SW 1271 (cell line): ENCODE data around the gene MYRFL.

ENCODE experiments used
- DNase-seq, 2 experiments: peaks; one replicate each; lab custom pipeline; 2025; lab: John Stamatoyannopoulos, UW

MYRFL gene

GRCh38 chr12:69897744-69898143, 72.7 kb downstream of the MYRFL start:
- no peak for DNase-seq

- DNase-seq, result no peak
These were observed 73.2 kb downstream of the MYRFL start for GRCh38 chr12:69898236-69898635.

DNA sequence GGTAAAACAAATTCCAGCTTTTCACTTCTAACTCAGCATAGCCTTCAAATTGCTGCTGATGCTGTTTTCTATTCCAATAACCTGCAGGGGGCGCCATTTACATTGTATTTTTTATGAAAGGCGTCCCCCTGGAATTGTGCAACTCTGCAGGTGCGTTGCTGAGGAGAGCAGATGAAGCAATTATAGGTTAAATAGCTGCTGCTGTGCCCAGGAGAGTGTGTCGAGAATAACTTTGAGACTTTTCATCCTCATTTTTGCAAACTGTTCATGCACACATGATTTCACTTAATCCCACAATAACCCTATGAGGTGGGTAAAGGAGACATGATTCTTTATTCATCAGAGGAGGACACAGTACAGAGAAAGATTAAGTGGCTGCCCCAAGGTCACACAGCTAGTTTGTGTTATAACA, 75.7 kb downstream of the MYRFL start:
- peak; percentile 28 to 65 for DNase-seq

GRCh38 chr12:69901221-69901905, 76.3 kb downstream of the MYRFL start:
- no peak for DNase-seq

DNA sequence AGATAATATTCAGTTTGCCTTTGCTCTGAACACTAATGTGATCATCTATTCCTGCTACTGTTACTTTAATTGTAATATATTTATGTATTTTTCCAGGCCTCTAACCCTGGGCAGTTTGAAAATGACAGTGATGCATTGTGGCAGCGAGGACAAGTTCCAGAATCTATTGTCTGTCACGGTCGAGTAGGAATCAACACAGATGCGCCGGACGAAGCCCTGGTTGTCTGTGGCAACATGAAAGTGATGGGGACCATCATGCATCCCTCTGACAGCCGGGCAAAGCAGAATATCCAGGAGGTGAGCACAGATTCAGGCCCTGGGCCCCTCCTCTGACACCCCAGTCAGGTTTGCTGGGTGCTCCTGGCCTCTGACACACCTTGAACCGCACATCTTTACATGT, 78.5 kb downstream of the MYRFL start:
- no peak for DNase-seq

GRCh38 chr12:69904777-69905176, 79.8 kb downstream of the MYRFL start:
- no peak for DNase-seq

GRCh38 chr12:69905801-69906200, 80.8 kb downstream of the MYRFL start:
- DNase-seq, result no peak

- DNase-seq, result no peak
These were observed 81.6 kb downstream of the MYRFL start for GRCh38 chr12:69906411-69907216.

DNA sequence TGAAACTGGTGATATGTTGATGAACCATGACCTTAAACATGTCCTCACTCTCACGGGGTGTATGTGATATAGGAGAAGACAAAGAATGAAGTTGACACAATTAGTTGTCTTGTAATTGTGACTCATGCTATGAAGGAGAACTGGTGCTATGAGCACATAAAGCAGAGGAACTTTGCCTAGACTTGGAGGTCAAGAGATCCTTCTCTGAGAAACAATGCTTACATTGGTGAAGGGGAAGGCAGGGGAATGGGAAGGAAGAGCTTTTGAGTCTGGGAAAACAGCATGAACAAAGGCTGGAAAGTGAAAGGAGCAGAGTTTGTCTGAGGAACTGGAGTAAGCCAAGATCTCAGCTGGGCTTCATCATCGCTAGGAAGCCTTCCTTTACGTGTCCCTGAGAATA, 83.2 kb downstream of the MYRFL start:
- no peak for DNase-seq

GRCh38 chr12:69910694-69911093, 85.7 kb downstream of the MYRFL start:
- DNase-seq, result no peak

DNA sequence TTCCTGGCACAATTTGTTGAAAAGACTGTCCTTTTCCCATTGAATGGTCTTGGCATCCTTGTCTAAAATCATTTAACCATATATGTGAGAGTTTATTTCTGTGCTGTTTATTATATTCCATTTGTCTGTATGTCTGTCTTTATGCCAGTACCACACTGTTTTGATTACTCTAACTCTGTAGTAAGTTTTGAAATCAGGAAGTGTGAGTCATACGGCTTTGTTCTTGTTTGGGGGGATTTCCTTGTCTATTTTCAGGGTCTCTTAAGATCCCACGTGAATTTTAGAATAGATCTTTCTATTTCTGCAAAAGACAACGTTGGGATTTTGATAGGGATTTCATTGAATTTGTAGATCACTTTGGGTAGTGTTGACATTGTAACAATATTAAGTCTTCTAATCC, 88.5 kb downstream of the MYRFL start:
- no peak for DNase-seq

GRCh38 chr12:69915964-69916363, 90.9 kb downstream of the MYRFL start:
- no peak for DNase-seq

DNA sequence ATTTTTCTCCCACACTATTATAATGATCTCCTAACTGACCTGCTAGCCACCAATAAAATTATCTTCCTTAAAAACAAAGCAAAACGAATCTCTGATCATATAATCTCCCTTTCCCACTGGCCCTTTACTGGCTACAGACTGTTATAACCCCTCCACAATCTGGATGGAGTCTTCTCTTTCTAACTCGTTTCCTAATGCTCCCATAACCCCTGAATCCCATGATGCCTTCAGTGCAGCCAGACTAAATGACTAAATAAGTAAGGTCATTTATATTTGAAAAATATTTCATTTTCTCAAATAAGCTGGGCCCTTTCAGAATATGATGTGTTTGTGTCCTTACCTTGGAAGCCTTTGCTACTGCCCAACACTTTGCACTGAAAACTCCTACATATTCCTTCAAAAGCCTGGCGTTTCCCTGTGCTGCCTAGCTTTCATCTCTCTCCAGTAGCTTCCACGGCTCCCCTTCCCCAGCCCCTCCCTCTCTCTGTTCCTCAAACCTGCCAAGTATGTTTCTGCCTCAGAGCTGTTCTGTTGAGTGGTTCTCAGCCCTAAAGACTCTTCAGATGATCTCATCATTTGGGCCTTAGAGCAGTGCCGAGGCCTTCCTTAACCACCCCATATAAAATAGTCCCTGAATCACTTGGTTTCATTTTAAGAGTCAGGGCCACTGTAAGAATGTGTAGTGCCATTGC, 91.7 kb downstream of the MYRFL start:
- DNase-seq, result no peak

DNA sequence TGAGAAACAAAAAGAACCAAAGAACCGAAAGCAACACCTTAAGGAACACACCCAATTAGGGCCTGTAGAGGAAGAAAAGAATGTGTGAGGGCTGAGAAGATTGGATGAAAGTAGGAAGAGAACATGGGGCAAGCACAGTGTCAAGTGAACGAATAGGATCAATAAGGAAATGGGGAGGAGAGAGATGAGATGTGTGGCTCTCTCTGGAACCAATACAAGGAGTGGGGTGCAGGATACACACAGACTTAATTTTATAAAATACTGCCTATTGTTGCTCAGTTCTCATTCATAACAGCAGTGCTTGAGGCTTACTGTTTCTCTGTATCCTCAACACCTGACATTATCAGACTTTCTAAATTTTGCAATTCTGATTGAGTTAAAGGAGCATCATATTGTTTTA, 93.3 kb downstream of the MYRFL start:
- DNase-seq, result no peak

DNA sequence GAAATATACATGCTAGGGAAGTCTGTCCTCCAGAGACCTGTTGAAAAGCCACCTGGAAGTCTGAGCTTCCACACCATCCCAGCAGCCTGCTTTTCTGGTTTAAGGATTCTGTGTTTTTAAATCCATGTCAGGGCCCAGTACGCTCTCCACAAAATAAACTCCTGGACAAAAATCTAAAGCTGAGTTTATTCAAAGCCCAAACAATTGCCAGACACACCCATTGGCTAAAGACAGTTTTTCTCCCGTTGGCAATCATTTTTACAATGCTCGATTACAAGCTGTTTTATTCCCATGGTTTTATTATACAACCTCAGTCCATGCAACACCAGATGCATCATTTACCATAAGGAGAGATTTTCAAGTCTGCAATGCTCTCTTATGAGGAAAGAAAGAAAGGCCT, 94.5 kb downstream of the MYRFL start:
- DNase-seq, result no peak

DNA sequence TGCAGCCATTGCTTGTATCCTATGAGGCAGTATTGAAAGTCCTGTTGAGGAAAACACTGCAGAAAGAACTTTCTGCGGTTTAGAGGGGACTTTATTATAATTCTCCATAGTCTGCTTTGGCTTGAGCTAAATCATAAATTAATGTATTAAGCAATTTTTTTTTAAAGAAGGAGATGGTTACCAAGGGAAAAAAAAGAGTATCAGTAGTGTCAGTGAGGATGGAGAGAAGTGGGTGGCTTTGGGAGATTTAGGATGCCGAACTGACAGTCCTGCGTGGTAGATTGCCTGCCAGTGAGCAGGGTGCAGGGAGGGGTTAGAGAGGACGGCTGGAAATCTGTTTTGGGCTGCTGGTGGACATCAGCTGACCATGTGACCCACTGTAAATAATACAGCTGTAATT, 96.8 kb downstream of the MYRFL start:
- DNase-seq, result no peak

DNA sequence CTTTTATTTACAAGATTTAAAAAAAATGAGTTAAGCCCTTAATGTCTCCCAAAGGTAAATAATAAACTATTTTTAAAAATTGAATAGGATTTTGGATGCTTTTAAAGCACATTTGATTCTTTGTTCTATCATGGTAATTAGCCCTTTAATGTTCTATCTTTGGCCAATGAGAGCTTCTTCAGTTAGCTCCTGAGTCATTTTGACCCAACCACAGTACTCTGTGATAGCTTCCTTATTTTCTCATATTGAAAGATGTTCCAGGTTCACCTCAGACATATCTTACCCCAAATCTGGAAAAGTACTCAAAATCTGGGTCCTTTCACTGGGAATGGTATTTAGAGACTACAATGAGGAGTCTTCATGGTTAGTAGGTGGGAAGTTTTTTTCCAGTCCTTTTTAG, 98.0 kb downstream of the MYRFL start:
- no peak for DNase-seq

DNA sequence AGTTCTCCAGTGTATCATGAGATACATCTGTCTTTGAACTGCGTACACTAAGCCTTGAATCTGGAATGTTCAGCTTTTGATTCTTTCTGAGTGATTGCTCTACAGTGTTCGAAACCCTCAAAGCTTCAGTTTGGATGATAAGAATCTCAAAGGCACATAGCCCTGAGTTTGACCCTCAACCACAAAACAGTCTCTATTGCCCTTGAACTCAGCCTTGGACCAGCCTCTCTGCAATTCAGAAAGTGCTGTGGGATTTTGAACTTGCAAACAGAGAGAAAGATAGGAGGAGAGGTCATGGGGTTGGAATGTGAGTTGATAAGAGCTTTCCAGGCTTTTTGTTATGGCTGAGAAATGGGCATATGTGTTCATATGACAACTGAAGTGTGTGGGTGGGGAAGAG, 100.3 kb downstream of the MYRFL start:
- DNase-seq, result no peak

DNA sequence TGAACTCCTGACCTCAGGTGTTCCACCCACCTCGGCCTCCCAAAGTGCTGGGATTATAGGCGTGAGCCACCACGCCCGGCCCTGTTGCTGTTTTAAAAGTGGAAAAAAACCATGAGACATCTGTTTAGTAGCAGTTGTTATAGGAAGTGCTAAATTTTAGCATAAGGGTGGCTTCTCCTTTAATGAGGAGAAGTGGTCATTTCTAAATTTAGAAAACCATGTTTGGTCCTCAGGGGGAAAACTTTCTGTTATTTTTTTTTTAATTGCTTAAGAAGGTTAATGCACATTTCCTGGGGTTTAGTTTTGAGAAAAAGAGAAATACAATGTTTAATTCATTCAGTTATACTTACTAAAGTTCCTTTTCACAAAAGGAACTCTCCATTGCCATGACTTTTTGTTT, 102.1 kb downstream of the MYRFL start:
- DNase-seq, result no peak

DNA sequence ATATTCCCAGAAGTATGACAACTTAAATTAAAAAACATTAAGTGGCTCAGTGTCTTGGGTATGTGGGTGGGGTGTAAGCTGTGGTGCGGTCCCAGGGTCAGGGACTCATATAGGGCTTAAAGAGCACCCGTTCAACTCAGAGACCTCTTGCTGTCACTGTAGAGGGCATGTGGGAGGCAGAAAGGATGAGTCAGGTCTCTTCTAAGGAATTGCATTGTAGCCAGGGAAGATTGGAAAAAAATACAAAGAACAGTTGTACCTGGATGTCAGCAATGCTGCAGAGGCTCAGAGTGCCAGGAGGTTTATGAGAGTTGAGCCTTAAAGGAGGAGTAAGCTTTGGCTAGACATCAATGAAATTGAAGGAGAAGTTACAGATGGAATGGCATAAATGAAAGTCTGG, 104.1 kb downstream of the MYRFL start:
- no peak for DNase-seq

DNA sequence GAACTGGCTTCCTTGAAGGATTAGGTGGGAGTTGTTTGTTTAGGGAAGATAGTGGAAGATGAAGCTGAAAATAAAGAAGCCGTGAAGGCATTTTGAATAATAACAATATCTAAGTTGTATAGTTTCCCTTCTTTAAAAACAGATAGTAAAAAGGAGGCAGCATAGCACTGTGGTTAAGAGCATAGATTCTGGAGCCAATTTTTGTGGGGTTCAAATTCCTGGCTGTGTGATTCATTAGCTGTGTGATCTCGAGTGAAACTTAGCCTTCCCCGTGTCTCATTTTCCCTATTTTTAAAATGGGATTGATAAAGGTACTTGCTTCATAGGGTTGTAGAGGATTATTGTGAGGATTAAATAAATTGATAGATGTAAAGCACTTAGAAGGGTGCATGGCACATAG, 104.5 kb downstream of the MYRFL start:
- DNase-seq, result no peak

- no peak for DNase-seq
These were observed 106.5 kb downstream of the MYRFL start for GRCh38 chr12:69931569-69931968.

GRCh38 chr12:69932154-69932553, 107.1 kb downstream of the MYRFL start:
- no peak for DNase-seq
